Duodenal mucosa (tissue), 2 donors: ENCODE measurements around the gene EXD3.

Source experiments
- H3K27ac ChIP-seq: one replicate; pipeline ENCODE4 v1.7.0; 2013; ENCODE audit warnings: low read depth, low read length
- H3K27me3 ChIP-seq, 2 donors: one replicate each; pipeline ENCODE4 v1.7.0; 2013; ENCODE audit warnings: low read length in 2 of 2, control low read depth in 1 of 2; ENCODE audit not compliant: insufficient read depth in 2 of 2, control insufficient read depth in 1 of 2
- H3K36me3 ChIP-seq, 2 donors: one replicate each; pipeline ENCODE4 v1.7.0; 2013; ENCODE audit warnings: low read length in 2 of 2, control low read depth in 1 of 2; ENCODE audit not compliant: insufficient read depth in 2 of 2, control insufficient read depth in 1 of 2
- H3K4me1 ChIP-seq, 2 donors: one replicate each; pipeline ENCODE4 v1.7.0; 2013; ENCODE audit warnings: low read length in 2 of 2, control low read depth in 1 of 2; ENCODE audit not compliant: insufficient read depth in 2 of 2, control insufficient read depth in 1 of 2
- H3K4me3 ChIP-seq, 2 donors: one replicate each; pipeline ENCODE4 v1.7.0; 2013; ENCODE audit warnings: low read length in 2 of 2, low read depth in 1 of 2
- H3K9ac ChIP-seq, 2 donors: one replicate each; pipeline ENCODE4 v1.7.0; 2013; ENCODE audit warnings: low read length in 2 of 2, low read depth in 1 of 2
- H3K9me3 ChIP-seq, 2 donors: one replicate each; pipeline ENCODE4 v1.7.0; 2013; ENCODE audit warnings: low read length in 2 of 2, control low read depth in 1 of 2; ENCODE audit not compliant: control insufficient read depth in 1 of 2

The EXD3 gene

GRCh38 chr9:137369061-137369787, 53.7 kb downstream of the EXD3 start:
- no peak overlapping the region for H3K27ac ChIP-seq

GRCh38 chr9:137368431-137369035, 54.4 kb downstream of the EXD3 start:
- H3K36me3 ChIP-seq, result peaks cover 0 to 4% of the 10 kb centered on the region in 2 donors
- no peak overlapping the region for H3K27ac ChIP-seq
- peaks cover 0 to 2% of the 10 kb centered on the region in 2 donors for H3K4me1 ChIP-seq
- no peaks in the 10 kb centered on the region for H3K9me3 ChIP-seq
- no peaks in the 10 kb centered on the region for H3K27me3 ChIP-seq
- H3K9ac ChIP-seq, result no peak overlapping the region
- H3K4me3 ChIP-seq, result no peak overlapping the region

More at GRCh38 chr9:137369061-137369787, 53.7 kb downstream of the EXD3 start:
- Histone ChIP-seq H3K9me3 (no peaks in the 10 kb centered on the region), H3K9ac (no peak overlapping the region), H3K4me1 (peaks cover 0 to 2% of the 10 kb centered on the region in 2 donors), H3K36me3 (peaks cover 0 to 4% of the 10 kb centered on the region in 2 donors), H3K4me3 (no peak overlapping the region), H3K27me3 (no peaks in the 10 kb centered on the region)

- Histone ChIP-seq H3K4me1 (peaks cover 0 to 2% of the 10 kb centered on the region in 2 donors), H3K9ac (no peak overlapping the region), H3K36me3 (peaks cover 0 to 4% of the 10 kb centered on the region in 2 donors), H3K27ac (no peak overlapping the region), H3K27me3 (no peaks in the 10 kb centered on the region), H3K9me3 (no peaks in the 10 kb centered on the region), H3K4me3 (no peak overlapping the region)
These were observed 55.2 kb downstream of the EXD3 start for GRCh38 chr9:137367506-137368430.

GRCh38 chr9:137366891-137367381, 56.0 kb downstream of the EXD3 start:
- Histone ChIP-seq H3K9ac (no peak overlapping the region), H3K9me3 (no peaks in the 10 kb centered on the region), H3K4me3 (no peak overlapping the region), H3K27me3 (no peaks in the 10 kb centered on the region), H3K4me1 (peaks cover 0 to 2% of the 10 kb centered on the region in 2 donors), H3K27ac (no peak overlapping the region), H3K36me3 (peaks cover 0 to 4% of the 10 kb centered on the region in 2 donors)

GRCh38 chr9:137366445-137366810, 56.5 kb downstream of the EXD3 start:
- Histone ChIP-seq H3K27ac (no peak overlapping the region), H3K27me3 (no peaks in the 10 kb centered on the region), H3K4me1 (peaks cover 0 to 2% of the 10 kb centered on the region in 2 donors), H3K9me3 (no peaks in the 10 kb centered on the region), H3K36me3 (peaks cover 0 to 4% of the 10 kb centered on the region in 2 donors), H3K4me3 (no peak overlapping the region), H3K9ac (no peak overlapping the region)

GRCh38 chr9:137365552-137366444, 57.2 kb downstream of the EXD3 start:
- H3K27me3 ChIP-seq, result no peaks in the 10 kb centered on the region
- no peak overlapping the region for H3K27ac ChIP-seq
- no peak overlapping the region for H3K9ac ChIP-seq
- H3K4me3 ChIP-seq, result no peak overlapping the region
- peaks cover 0 to 4% of the 10 kb centered on the region in 2 donors for H3K36me3 ChIP-seq
- H3K4me1 ChIP-seq, result peaks cover 0 to 2% of the 10 kb centered on the region in 2 donors
- no peaks in the 10 kb centered on the region for H3K9me3 ChIP-seq

GRCh38 chr9:137365056-137365455, 57.9 kb downstream of the EXD3 start:
- H3K9me3 ChIP-seq, result no peaks in the 10 kb centered on the region
- no peak overlapping the region for H3K27ac ChIP-seq
- H3K4me3 ChIP-seq, result no peak overlapping the region
- H3K27me3 ChIP-seq, result no peaks in the 10 kb centered on the region
- no peak overlapping the region for H3K9ac ChIP-seq
- peaks cover 0 to 2% of the 10 kb centered on the region in 2 donors for H3K4me1 ChIP-seq
- peaks cover 0 to 4% of the 10 kb centered on the region in 2 donors for H3K36me3 ChIP-seq

- Histone ChIP-seq H3K9ac (no peak overlapping the region), H3K27ac (no peak overlapping the region), H3K4me1 (no peaks in the 10 kb centered on the region), H3K27me3 (no peaks in the 10 kb centered on the region), H3K36me3 (no peaks in the 10 kb centered on the region), H3K9me3 (peaks cover 11 to 21% of the 10 kb centered on the region in 2 donors), H3K4me3 (no peak overlapping the region)
These were observed 63.1 kb downstream of the EXD3 start for GRCh38 chr9:137359850-137360249.

GRCh38 chr9:137358126-137358525, 64.8 kb downstream of the EXD3 start:
- peaks cover 11 to 21% of the 10 kb centered on the region in 2 donors for H3K9me3 ChIP-seq
- no peak overlapping the region for H3K27ac ChIP-seq

More at GRCh38 chr9:137358126-137358525, 64.8 kb downstream of the EXD3 start:
- Histone ChIP-seq H3K36me3 (no peaks in the 10 kb centered on the region), H3K4me3 (no peak overlapping the region), H3K9ac (no peak overlapping the region), H3K27me3 (no peaks in the 10 kb centered on the region), H3K4me1 (no peaks in the 10 kb centered on the region)
